IgD-negative memory B cell (primary cell): ENCODE measurements around the gene COG5. TPM values are rescaled to one million over a fixed set of nuclear protein-coding genes. Genes with fewer than 3 reads are reported as not detected.
A peak's percentile ranks its signal among the peaks of the same experiment; 100 is the strongest.
"Not testable (repeated sequence)": the region's sequence is repeated elsewhere in the genome, so short reads cannot be mapped to it uniquely, and the experiment has no call there.

Experiments
- H3K27ac Mint-ChIP-seq, 3 donors: one replicate each; pipeline ENCODE4 v1.8.0; 2020 to 2022; ENCODE audit warnings: mild to moderate bottlenecking in 3 of 3, mixed read lengths in 3 of 3, moderate library complexity in 1 of 3
- H3K27me3 Mint-ChIP-seq: one replicate; pipeline ENCODE4 v1.8.0; 2021; ENCODE audit warnings: mixed read lengths
- H3K36me3 Mint-ChIP-seq: one replicate; pipeline ENCODE4 v1.8.0; 2020; ENCODE audit warnings: mild to moderate bottlenecking, mixed read lengths
- H3K4me1 Mint-ChIP-seq, 3 donors: one replicate each; pipeline ENCODE4 v1.8.0; 2020 to 2022; ENCODE audit warnings: mixed read lengths in 3 of 3, mild to moderate bottlenecking in 1 of 3
- H3K4me3 Mint-ChIP-seq, 4 donors: one replicate each; pipeline ENCODE4 v1.8.0; 2020 to 2022; ENCODE audit warnings: mild to moderate bottlenecking in 4 of 4, mixed read lengths in 4 of 4, moderate library complexity in 3 of 4
- H3K9me3 Mint-ChIP-seq, 3 donors: one replicate each; pipeline ENCODE4 v1.8.0; 2020 to 2021; ENCODE audit warnings: mixed read lengths in 3 of 3, mild to moderate bottlenecking in 1 of 3
- polyA plus RNA-seq: library from polyadenylated mRNA; unstranded; fragments of 300-500 nt; fragmentation: Illumina TruSeq; gene quantifications from one replicate; pipeline ENCODE4 v1.2.3, GENCODE V29; 2021

The COG5 gene
- polyA plus RNA-seq, 1 donor from 2014 or later: 27.3 TPM

GRCh38 chr7:107559864-107560263 is 3.9 kb downstream of the COG5 start:
- no peaks in the 10 kb centered on the region for H3K27me3 Mint-ChIP-seq
- H3K4me1 Mint-ChIP-seq: peaks cover 32 to 44% (median 44%) of the 10 kb centered on the region in 3 donors
- H3K9me3 Mint-ChIP-seq: no peaks in the 10 kb centered on the region
- H3K27ac Mint-ChIP-seq: no peak overlapping the region
- peaks cover 3% of the 10 kb centered on the region for H3K36me3 Mint-ChIP-seq
- peak overlapping the region in 1 of 4 donors; percentile 78 for H3K4me3 Mint-ChIP-seq

DNA sequence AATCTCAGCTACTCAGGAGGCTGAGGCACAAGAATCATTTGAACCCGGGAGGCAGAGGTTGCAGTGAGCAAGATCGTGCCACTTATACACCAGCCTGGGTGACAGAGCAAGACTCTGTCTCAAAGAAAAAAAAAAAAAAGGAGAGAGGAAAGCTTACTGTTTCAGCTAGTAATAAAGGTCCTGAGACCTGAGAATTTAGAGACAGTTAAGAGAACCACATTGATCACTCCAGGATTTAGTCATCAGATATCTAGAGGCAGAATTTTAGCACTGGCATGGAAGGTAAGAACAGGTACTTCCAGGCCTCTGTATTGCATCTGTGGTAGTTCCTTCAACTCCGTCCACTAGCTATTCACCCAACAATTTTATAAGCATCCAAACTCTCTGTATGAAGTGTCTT is 7.8 kb downstream of the COG5 start:
- peaks cover 10 to 29% (median 27%) of the 10 kb centered on the region in 3 donors for H3K4me1 Mint-ChIP-seq
- no peak overlapping the region for H3K27ac Mint-ChIP-seq
- no peaks in the 10 kb centered on the region for H3K27me3 Mint-ChIP-seq
- H3K9me3 Mint-ChIP-seq: no peaks in the 10 kb centered on the region
- H3K4me3 Mint-ChIP-seq: no peak overlapping the region
- H3K36me3 Mint-ChIP-seq: peaks cover 3% of the 10 kb centered on the region

DNA sequence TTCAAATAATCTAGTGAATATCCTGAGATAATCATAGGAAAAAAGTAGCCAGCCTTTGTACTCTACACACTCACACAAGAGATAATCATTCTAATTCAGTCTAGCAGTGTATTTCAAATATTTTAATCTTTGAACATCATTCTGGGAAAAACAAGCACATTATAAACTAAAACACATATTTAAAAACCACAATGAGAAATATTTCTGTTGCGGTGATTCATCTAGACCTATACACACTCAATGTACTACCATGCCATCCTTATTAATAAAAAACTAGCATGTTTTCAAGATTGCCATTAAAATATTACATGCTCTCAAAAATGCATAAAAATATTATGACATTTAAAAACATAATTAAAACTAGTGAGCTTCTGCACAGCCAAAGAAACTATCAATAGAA is 11.8 kb downstream of the COG5 start:
- H3K27ac Mint-ChIP-seq: peak overlapping the region in 1 of 3 donors; percentile 27
- peaks cover 0 to 4% (median under 1%) of the 10 kb centered on the region in 3 donors for H3K9me3 Mint-ChIP-seq
- H3K36me3 Mint-ChIP-seq: peaks cover 17% of the 10 kb centered on the region
- H3K27me3 Mint-ChIP-seq: no peaks in the 10 kb centered on the region
- no peak overlapping the region for H3K4me3 Mint-ChIP-seq
- H3K4me1 Mint-ChIP-seq: peaks cover 12 to 23% (median 19%) of the 10 kb centered on the region in 3 donors

DNA sequence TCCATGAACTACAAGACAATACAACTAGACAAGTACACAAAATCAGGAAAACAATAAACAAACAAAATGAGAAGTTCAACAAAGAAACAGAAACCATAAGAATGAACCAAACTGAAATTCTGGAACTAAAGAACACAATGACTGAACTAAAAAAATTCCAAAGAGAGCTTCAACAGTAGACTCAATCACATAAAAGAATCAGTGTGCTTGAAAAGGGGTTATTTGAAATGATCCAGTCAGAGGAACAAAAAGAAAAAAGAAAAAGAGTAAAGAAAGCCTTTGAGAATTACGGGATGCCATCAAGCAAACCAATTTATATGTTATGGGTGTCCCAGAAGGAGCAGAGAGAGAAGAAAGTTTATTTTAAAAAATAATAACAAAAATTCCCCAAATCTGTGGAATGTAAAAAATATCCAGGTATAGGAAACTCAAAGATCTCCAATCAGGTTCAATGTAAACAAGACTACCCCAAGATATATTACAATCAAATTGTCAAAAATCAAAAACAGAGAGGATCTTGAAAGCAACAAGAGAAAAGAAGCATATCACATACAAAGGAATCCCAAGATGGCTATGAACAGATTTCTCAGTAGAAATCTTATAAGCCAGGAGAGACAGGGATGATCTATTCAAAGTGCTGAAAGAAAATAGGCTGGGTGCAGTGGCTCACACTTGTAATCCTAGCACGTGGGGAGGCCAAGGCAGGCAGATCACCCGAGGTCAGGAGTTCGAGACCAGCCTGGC is 18.7 kb downstream of the COG5 start:
- Mint-ChIP-seq H3K4me3 (no peak overlapping the region), H3K27ac (peak overlapping the region in 1 of 3 donors; percentile 79), H3K27me3 (no peaks in the 10 kb centered on the region), H3K9me3 (peaks cover 3 to 17% (median 12%) of the 10 kb centered on the region in 3 donors), H3K36me3 (peaks cover 37% of the 10 kb centered on the region), H3K4me1 (peaks cover 4 to 15% (median 6%) of the 10 kb centered on the region in 3 donors)

- H3K4me1 Mint-ChIP-seq: peaks cover 2 to 9% (median 3%) of the 10 kb centered on the region in 3 donors
- peaks cover 39% of the 10 kb centered on the region for H3K36me3 Mint-ChIP-seq
- H3K4me3 Mint-ChIP-seq: no peak overlapping the region
- H3K27ac Mint-ChIP-seq: no peak overlapping the region
- peaks cover 3 to 17% (median 12%) of the 10 kb centered on the region in 3 donors for H3K9me3 Mint-ChIP-seq
- H3K27me3 Mint-ChIP-seq: no peaks in the 10 kb centered on the region
These were observed 20.3 kb downstream of the COG5 start for GRCh38 chr7:107543338-107543993.

- Mint-ChIP-seq H3K27ac (no peak overlapping the region), H3K9me3 (peaks cover 0 to 3% (median 0%) of the 10 kb centered on the region in 3 donors), H3K4me3 (no peak overlapping the region), H3K4me1 (peaks cover 6 to 12% (median 6%) of the 10 kb centered on the region in 3 donors), H3K36me3 (peaks cover 35% of the 10 kb centered on the region), H3K27me3 (no peaks in the 10 kb centered on the region)
These were observed 25.7 kb downstream of the COG5 start for GRCh38 chr7:107538001-107538400.

DNA sequence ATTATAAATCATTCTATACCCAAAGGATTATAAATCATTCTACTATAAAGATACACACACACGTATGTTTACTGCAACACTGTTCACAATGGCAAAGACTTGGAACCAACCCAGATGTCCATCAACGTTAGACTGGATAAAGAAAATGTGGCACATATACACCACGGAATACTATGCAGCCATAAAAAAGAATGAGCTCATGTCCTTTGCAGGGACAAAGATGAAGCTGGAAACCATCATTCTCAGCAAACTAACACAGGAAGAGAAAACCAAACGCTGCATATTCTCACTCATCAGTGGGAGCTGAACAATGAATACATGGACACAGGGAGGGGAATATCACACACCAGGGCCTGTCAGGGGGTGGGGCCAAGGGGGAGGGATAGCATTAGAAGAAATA is 26.5 kb downstream of the COG5 start:
- not testable (repeated sequence) for H3K9me3 Mint-ChIP-seq, H3K27me3 Mint-ChIP-seq, H3K4me3 Mint-ChIP-seq
- Mint-ChIP-seq H3K27ac (peak overlapping the region in 1 of 3 donors; percentile 66), H3K4me1 (peaks cover 3 to 11% (median 6%) of the 10 kb centered on the region in 3 donors), H3K36me3 (peaks cover 32% of the 10 kb centered on the region)

GRCh38 chr7:107534139-107534538 is 29.6 kb downstream of the COG5 start:
- H3K27ac Mint-ChIP-seq: peak overlapping the region in 1 of 3 donors; percentile 17
- H3K27me3 Mint-ChIP-seq: no peaks in the 10 kb centered on the region
- peak overlapping the region in 1 of 4 donors; percentile 19 for H3K4me3 Mint-ChIP-seq
- H3K9me3 Mint-ChIP-seq: peaks cover 0 to 3% (median 0%) of the 10 kb centered on the region in 3 donors
- H3K36me3 Mint-ChIP-seq: peaks cover 27% of the 10 kb centered on the region
- H3K4me1 Mint-ChIP-seq: peaks cover 4 to 16% (median 9%) of the 10 kb centered on the region in 3 donors

DNA sequence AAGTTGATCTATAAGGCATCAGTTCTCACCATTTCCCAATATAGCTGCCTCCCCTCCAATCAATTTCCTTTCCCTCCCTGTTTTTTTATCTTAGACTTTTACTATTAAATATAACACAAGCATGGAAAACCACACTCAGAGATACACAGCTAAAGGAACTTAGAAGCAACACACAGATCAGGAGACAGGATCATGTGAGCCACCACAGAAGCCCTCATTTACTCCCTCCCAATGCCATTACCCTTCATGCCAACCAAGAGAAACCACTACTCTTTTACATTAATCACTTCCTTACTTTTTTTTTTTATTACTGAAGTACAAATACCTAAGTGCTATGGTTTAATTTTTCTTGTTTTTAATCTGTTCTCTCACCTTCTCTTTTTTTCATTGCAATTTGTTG is 33.0 kb downstream of the COG5 start:
- Mint-ChIP-seq H3K36me3 (peaks cover 17% of the 10 kb centered on the region), H3K27ac (peak overlapping the region in 2 of 3 donors; percentile 57 to 71), H3K4me3 (no peak overlapping the region), H3K9me3 (peaks cover 0 to 3% (median 0%) of the 10 kb centered on the region in 3 donors), H3K4me1 (peaks cover 4 to 20% (median 9%) of the 10 kb centered on the region in 3 donors), H3K27me3 (no peaks in the 10 kb centered on the region)

DNA sequence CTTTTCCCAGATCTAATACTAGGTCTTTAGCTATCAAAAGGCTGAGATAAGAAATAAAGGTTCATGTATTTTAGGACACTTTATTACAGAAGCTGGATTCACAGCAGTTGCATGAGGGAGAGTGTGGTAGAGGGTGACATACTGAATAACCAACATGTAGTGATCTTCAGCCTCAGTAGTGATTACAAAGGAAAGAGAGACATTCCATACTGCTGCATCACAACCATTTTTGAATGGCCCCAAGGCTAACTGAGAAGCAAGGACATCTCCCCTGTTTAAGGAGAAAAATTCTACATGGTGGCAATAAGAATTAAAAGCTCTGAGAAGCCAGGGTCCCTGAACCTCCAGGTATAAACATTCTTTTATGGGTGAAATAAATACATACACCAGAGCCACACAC is 35.3 kb downstream of the COG5 start:
- no peaks in the 10 kb centered on the region for H3K9me3 Mint-ChIP-seq
- H3K36me3 Mint-ChIP-seq: peaks cover 18% of the 10 kb centered on the region
- H3K27ac Mint-ChIP-seq: no peak overlapping the region
- no peak overlapping the region for H3K4me3 Mint-ChIP-seq
- peaks cover 2 to 9% (median 5%) of the 10 kb centered on the region in 3 donors for H3K4me1 Mint-ChIP-seq
- H3K27me3 Mint-ChIP-seq: no peaks in the 10 kb centered on the region

- no peak overlapping the region for H3K4me3 Mint-ChIP-seq
- H3K27me3 Mint-ChIP-seq: no peaks in the 10 kb centered on the region
- H3K9me3 Mint-ChIP-seq: no peaks in the 10 kb centered on the region
- peaks cover 18% of the 10 kb centered on the region for H3K36me3 Mint-ChIP-seq
- no peak overlapping the region for H3K27ac Mint-ChIP-seq
- H3K4me1 Mint-ChIP-seq: peaks cover 0 to 9% (median 5%) of the 10 kb centered on the region in 3 donors
These were observed 36.5 kb downstream of the COG5 start for GRCh38 chr7:107527196-107527595.

GRCh38 chr7:107526672-107527071 is 37.0 kb downstream of the COG5 start:
- H3K27me3 Mint-ChIP-seq: no peaks in the 10 kb centered on the region
- H3K36me3 Mint-ChIP-seq: peaks cover 22% of the 10 kb centered on the region
- H3K27ac Mint-ChIP-seq: peak overlapping the region in 1 of 3 donors; percentile 78
- H3K9me3 Mint-ChIP-seq: peaks cover 0 to 3% (median 0%) of the 10 kb centered on the region in 3 donors
- peaks cover 0 to 11% (median 5%) of the 10 kb centered on the region in 3 donors for H3K4me1 Mint-ChIP-seq
- H3K4me3 Mint-ChIP-seq: no peak overlapping the region

DNA sequence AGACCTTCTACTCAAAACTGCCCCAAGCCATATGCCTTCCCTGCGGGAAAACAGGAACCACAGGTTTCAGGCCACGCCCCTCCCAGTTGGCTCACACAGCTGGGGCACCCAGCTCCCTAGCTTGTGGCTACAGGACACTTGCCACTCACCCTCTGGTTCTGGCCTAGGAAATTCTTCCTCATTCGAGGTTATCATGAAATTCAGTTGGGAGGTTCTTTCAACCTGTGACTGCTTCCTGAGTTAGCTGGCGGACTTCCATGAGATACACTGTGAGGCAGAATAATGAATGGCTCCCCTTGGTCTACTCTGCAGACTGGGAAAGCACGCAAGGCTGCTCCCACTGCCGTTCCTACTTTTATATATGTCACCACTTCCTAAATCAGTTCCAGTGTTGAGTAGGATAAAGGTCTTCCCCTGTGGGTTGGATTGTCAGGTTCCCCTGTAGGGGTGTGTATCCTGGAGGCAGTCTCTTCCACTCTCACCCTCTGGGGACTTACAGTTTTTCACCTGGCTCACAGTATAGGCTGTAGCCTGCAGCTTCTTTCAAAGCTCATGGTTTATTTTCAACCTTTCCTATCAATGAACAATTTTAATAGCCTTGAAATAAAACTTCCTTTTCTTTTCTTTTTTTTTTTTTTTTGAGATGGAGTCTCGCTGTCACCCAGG is 56.9 kb downstream of the COG5 start:
- peaks cover 7% of the 10 kb centered on the region for H3K36me3 Mint-ChIP-seq
- no peak overlapping the region for H3K4me3 Mint-ChIP-seq
- H3K4me1 Mint-ChIP-seq: peaks cover 5 to 20% (median 6%) of the 10 kb centered on the region in 3 donors
- H3K9me3 Mint-ChIP-seq: no peaks in the 10 kb centered on the region
- H3K27ac Mint-ChIP-seq: no peak overlapping the region
- no peaks in the 10 kb centered on the region for H3K27me3 Mint-ChIP-seq

DNA sequence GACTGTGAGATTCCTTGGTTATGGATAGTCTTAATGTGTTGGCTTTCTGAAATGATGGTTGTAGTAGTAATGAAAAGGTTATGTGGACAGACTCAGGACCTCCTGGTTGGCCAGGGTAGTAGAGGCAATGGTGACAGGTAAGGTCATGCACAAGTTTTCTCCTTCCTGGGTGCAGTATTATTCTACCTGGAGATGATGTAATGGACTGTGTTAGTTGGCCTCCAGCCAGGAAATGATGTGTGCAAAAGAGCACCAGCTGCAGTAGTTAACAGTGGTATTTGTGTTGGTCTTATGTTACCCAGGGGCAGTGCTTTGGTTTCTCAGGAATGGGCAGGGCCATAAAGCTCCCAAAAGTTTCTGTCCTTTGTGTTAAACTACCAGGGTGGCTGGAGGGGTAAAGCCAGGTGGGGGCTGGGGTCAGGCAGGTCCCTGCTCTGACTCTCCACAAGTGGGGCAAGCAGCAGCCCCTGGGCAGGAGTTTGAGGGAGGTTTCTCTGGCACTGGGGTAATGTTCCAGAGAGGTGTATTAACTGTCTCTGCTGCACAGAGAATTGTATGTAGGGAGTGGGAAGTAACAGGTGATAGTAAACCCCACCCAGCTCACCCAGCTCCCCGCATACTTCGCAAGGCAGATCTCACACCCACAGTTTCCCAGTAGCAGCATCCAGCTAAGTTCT is 57.6 kb downstream of the COG5 start:
- H3K4me1 Mint-ChIP-seq: peaks cover 5 to 20% (median 6%) of the 10 kb centered on the region in 3 donors
- H3K27ac Mint-ChIP-seq: no peak overlapping the region
- peaks cover 7% of the 10 kb centered on the region for H3K36me3 Mint-ChIP-seq
- no peaks in the 10 kb centered on the region for H3K27me3 Mint-ChIP-seq
- H3K9me3 Mint-ChIP-seq: no peaks in the 10 kb centered on the region
- no peak overlapping the region for H3K4me3 Mint-ChIP-seq
